Measurements from ENCODE around the gene MRPL16.

MRPL16 gene

DNA sequence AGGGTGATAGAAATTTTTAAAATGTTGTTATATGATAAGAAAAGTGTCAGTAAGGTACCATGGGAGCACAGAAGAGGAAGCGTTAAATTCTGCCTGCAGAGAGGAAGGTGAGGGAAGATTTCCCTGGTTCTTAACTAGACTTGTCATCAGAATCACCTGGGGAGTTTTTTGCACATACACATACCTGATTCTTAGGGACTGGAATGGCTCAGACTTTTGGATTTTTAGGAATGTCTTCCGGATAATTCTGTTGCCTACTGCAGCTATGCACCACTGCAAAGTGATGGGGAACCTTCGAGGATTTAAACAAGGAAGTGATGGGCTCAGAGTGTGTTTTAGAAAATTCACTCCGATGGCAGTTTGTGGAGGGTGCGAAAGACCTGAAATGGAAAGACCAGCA is 33.5 kb downstream of the MRPL16 start (continued):
- no peak for TF ChIP-seq PRDM2 (tag by site-specific recombination; IDR thresholded peaks at IDR 0.05; ENCODE audit: borderline replicate concordance)
- TF ChIP-seq ZNF530 (tag by site-specific recombination; IDR thresholded peaks at IDR 0.05; ENCODE audit: low read depth), result no peak
- TF ChIP-seq ZNF544 (tag by site-specific recombination; IDR thresholded peaks at IDR 0.05), result no peak
- no peak for TF ChIP-seq ZNF610 (tag by site-specific recombination; IDR thresholded peaks at IDR 0.05; ENCODE audit: borderline replicate concordance)

DNA sequence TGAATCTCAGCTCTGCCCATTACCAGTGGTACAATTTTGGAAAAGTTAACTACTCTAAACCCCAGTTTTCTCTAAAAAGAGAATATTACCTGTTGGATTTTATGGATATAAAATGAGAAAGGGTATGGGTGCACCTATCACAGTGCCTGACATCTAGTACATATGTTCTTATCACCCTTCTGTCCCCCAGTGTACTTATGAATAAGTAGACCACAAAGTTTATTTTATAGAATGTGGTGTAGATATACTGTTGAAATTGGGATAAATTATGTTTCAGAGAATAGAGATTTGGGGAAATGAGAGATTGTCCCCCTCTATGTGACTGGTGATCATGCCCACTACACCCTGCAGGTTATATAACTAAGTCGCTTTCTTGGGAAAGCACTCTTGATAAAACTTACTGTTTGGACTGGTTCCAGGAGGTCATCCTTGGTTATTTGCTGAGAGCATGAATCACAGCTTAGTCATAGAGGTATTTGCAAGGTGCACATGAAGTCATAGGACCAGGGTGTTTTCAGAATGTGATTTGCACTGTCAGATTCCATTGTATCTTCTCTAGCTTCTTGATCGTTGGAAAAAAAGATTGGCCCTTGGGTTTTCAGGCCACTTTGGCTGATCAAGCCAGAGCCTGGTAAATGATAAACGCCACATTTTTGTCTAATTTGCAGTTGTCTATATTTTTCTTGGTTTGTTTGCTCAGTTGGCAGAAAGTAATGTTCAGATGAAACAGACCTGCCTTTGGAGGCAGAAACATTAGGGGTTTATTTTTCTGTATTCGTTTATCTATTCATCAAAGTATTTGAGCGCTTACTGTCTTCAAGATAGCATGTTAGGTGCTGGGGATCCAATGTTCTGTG is 34.1 kb downstream of the MRPL16 start:
- Histone ChIP-seq H3K4me1 (ENCODE audit: control insufficient read depth, insufficient read depth, low read length) (peaks cover 7% of the 10 kb centered on the region; the same call in 1 of the 2 replicates), H3K4me3 (ENCODE audit: low read depth, low read length) (no peak overlapping the region), H3K9me3 (ENCODE audit: control insufficient read depth, insufficient read depth, low read depth, low read length) (no peaks in the 10 kb centered on the region), H3K27ac (ENCODE audit: extremely low read depth, low read depth, low read length) (no peak overlapping the region), H3K36me3 (ENCODE audit: control insufficient read depth in 2 of 2, insufficient read depth in 1 of 2, low read length in 2 of 2) (peaks cover 8 to 45% of the 10 kb centered on the region in 2 experiments; a peak in 2 of 3 replicates)
- CTCF ChIA-PET, result interaction anchor here (1.4 to 1.7 kb wide), 2 partner anchors 12 to 25 kb away, joined by 3 to 7 read pairs; no protein-coding TSS in a partner anchor
- POLR2A ChIA-PET, result interaction anchor here (1.6 kb wide), 1 partner anchor 21 kb away, joined by 4 read pairs; no protein-coding TSS in a partner anchor
- peak; percentile 78; the same call in 1 of the 2 replicates for TF ChIP-seq INSM2 (tag by site-specific recombination; IDR thresholded peaks at IDR 0.05)
- TF ChIP-seq KLF17 (tag by site-specific recombination; IDR thresholded peaks at IDR 0.05), result peak; percentile 46; the same call in 1 of the 2 replicates
- no peak for TF ChIP-seq ZNF324 (tag by site-specific recombination; IDR thresholded peaks at IDR 0.05)
- peak; percentile 92 for TF ChIP-seq ZNF629 (tag by site-specific recombination; IDR thresholded peaks at IDR 0.05)
- TF ChIP-seq ZNF311 (tag by site-specific recombination; IDR thresholded peaks at IDR 0.05; ENCODE audit: borderline replicate concordance), result no peak
- TF ChIP-seq ZNF132 (tag by site-specific recombination; IDR thresholded peaks at IDR 0.05; ENCODE audit: borderline replicate concordance), result no peak
- TF ChIP-seq ZNF529 (tag by site-specific recombination; IDR thresholded peaks at IDR 0.05; ENCODE audit: insufficient replicate concordance), result no peak
- TF ChIP-seq ZNF426 (tag by site-specific recombination; IDR thresholded peaks at IDR 0.05), result no peak
- TF ChIP-seq ZNF266 (tag by site-specific recombination; IDR thresholded peaks at IDR 0.05; ENCODE audit: low read depth), result no peak
- TF ChIP-seq ZNF585B (tag by site-specific recombination; IDR thresholded peaks at IDR 0.05), result no peak
- no peak for TF ChIP-seq MYNN (tag by site-specific recombination; IDR thresholded peaks at IDR 0.05; ENCODE audit: borderline replicate concordance)
- TF ChIP-seq SP7 (tag by site-specific recombination; IDR thresholded peaks at IDR 0.05), result peak; percentile 59; the same call in 1 of the 2 replicates
- no peak for TF ChIP-seq FEZF1 (tag by site-specific recombination; IDR thresholded peaks at IDR 0.05)
- 0 out of 2 replicates have a peak, but pooled peaks have one; percentile 50 for TF ChIP-seq ZBTB21 (tag by site-specific recombination; IDR thresholded peaks at IDR 0.05)
- TF ChIP-seq, protein P1, sequence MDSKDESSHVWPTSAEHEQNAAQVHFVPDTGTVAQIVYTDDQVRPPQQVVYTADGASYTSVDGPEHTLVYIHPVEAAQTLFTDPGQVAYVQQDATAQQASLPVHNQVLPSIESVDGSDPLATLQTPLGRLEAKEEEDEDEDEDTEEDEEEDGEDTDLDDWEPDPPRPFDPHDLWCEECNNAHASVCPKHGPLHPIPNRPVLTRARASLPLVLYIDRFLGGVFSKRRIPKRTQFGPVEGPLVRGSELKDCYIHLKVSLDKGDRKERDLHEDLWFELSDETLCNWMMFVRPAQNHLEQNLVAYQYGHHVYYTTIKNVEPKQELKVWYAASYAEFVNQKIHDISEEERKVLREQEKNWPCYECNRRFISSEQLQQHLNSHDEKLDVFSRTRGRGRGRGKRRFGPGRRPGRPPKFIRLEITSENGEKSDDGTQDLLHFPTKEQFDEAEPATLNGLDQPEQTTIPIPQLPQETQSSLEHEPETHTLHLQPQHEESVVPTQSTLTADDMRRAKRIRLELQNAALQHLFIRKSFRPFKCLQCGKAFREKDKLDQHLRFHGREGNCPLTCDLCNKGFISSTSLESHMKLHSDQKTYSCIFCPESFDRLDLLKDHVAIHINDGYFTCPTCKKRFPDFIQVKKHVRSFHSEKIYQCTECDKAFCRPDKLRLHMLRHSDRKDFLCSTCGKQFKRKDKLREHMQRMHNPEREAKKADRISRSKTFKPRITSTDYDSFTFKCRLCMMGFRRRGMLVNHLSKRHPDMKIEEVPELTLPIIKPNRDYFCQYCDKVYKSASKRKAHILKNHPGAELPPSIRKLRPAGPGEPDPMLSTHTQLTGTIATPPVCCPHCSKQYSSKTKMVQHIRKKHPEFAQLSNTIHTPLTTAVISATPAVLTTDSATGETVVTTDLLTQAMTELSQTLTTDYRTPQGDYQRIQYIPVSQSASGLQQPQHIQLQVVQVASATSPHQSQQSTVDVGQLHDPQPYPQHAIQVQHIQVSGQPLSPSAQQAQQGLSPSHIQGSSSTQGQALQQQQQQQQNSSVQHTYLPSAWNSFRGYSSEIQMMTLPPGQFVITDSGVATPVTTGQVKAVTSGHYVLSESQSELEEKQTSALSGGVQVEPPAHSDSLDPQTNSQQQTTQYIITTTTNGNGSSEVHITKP (tag by site-specific recombination; IDR thresholded peaks at IDR 0.05), result 0 out of 2 replicates have a peak, but pooled peaks have one; percentile 11
- no peak for TF ChIP-seq ZNF155 (tag by site-specific recombination; IDR thresholded peaks at IDR 0.05)

Data from HEK293 (cell line).